Muscle of leg (tissue), 11 donors: Measurements from ENCODE around the gene LACTBL1. TPM values are rescaled to one million over a fixed set of nuclear protein-coding genes. Genes with fewer than 3 reads are reported as not detected.
"Not testable (repeated sequence)": the region's sequence is repeated elsewhere in the genome, so short reads cannot be mapped to it uniquely, and the experiment has no call there.

Experiments
- DNase-seq: peaks from one replicate; pipeline ENCODE4 v3.0.0; 2013
- H3K27ac ChIP-seq: one replicate; pipeline ENCODE4 v1.5.1; 2013; ENCODE audit warnings: mild to moderate bottlenecking, low read length, control low read depth
- H3K27me3 ChIP-seq: one replicate; pipeline ENCODE4 v1.6.1; 2013; ENCODE audit warnings: low read length; ENCODE audit not compliant: control insufficient read depth, insufficient read depth
- H3K36me3 ChIP-seq: one replicate; pipeline ENCODE4 v1.6.1; 2013; ENCODE audit warnings: low read length; ENCODE audit not compliant: control insufficient read depth, insufficient read depth
- H3K4me1 ChIP-seq: one replicate; pipeline ENCODE4 v1.6.1; 2013; ENCODE audit warnings: low read length; ENCODE audit not compliant: control insufficient read depth, insufficient read depth
- H3K4me3 ChIP-seq: one replicate; pipeline ENCODE4 v1.5.1; 2013; ENCODE audit warnings: low read length, control low read depth
- H3K9me3 ChIP-seq: replicated peaks from 2 replicates; pipeline ENCODE4 v1.6.1; 2013; ENCODE audit warnings: low read depth, low read length; ENCODE audit not compliant: control insufficient read depth
- WGBS: methylation state at CpG from one replicate; pipeline ENCODE4 v1.1.5; 2013; ENCODE audit warnings: missing lambda C conversion rate; ENCODE audit not compliant: insufficient coverage; 5-methylcytosine and 5-hydroxymethylcytosine counted together
- polyA plus RNA-seq, 8 donors: library from polyadenylated mRNA; unstranded; fragments of 120-200 nt; gene quantifications; one replicate each; pipeline versions ENCODE4 v1.2.1 to v1.2.3, GENCODE V29; 2013; ENCODE audit warnings: inconsistent platforms in 1 of 8, low replicate concordance in 1 of 8; ENCODE audit not compliant: insufficient read length in 8 of 8, insufficient read depth in 1 of 8
- total RNA-seq: library from RNA; stranded (reverse); fragments of 120-200 nt; gene quantifications from one replicate; pipeline ENCODE4 v1.2.4, GENCODE V29; 2013

LACTBL1 gene
- total and polyA plus RNA-seq, 9 donors: not detected

DNA sequence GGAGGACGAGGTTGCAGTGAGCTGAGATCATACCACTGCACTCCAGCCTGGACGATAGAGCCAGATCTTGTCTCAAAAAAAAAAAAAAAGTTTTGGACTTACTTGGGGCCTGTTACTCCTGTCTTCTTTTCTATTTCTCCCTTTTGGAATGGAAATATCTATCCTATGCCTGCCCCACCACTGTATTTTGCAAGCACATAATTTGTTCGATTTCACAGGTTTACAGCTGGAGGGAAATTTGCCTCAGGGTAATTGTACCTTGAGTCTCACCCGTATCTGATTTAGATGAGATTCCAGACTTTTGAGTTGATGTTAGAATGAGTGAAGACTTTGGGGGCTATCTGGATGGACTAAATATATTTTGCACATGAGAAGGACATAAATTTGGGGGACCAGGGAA, 34.4 kb upstream of the LACTBL1 start:
- Histone ChIP-seq H3K9me3 (no peaks in the 10 kb centered on the region), H3K4me3 (no peak overlapping the region), H3K36me3 (no peaks in the 10 kb centered on the region), H3K27me3 (no peaks in the 10 kb centered on the region), H3K27ac (no peak overlapping the region), H3K4me1 (no peaks in the 10 kb centered on the region)
- WGBS: 73% methylated on average over 4 of the region's 4 CpGs
- DNase-seq: no peak

DNA sequence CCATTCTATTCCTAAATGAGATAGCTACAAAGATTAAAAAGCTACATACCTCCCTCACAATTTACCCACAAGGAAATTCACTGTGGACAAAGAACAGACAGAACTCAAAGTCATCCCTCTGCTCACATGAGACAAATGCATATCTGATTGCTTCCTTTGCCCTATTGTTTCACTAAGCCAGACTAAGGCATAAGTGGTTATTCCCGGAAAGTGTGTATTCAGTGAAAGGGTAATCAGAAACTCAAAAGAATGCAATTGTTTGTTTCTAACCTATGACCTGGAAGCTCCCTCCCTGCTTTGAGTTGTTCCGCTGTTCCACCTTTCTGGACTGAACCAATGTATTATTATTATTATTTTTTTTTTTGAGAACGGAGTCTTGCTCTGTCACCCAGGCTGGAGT, 32.1 kb upstream of the LACTBL1 start:
- WGBS: no CpG with 5 or more reads among the region's 3 CpGs
- not testable (repeated sequence) for DNase-seq, H3K36me3 ChIP-seq, H3K9me3 ChIP-seq, H3K27ac ChIP-seq, H3K4me1 ChIP-seq, H3K4me3 ChIP-seq, H3K27me3 ChIP-seq

DNA sequence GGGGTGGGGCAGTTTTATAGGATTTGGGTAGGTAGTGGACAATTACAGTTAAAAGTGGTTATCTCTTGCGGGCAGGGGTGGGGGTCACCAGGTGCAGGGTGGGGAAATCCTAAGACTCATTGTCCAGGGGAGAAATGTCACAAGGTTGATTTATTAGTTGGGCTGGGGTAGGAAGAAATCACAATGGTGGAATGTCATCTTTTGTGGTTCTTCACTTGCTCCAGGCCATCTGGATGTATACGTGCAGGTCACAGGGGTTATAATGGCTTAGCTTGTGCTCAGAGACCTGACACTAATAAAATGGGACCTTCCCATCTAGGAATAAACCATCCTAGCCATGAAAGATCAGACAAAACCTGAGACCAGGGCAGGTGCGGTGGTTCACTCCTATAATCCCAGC, 31.4 kb upstream of the LACTBL1 start:
- Histone ChIP-seq H3K4me3 (no peak overlapping the region), H3K4me1 (no peaks in the 10 kb centered on the region), H3K36me3 (no peaks in the 10 kb centered on the region), H3K27me3 (no peaks in the 10 kb centered on the region), H3K27ac (no peak overlapping the region), H3K9me3 (no peaks in the 10 kb centered on the region)
- DNase-seq: no peak
- 79% methylated on average over 1 of the region's 3 CpGs for whole genome bisulfite sequencing

DNA sequence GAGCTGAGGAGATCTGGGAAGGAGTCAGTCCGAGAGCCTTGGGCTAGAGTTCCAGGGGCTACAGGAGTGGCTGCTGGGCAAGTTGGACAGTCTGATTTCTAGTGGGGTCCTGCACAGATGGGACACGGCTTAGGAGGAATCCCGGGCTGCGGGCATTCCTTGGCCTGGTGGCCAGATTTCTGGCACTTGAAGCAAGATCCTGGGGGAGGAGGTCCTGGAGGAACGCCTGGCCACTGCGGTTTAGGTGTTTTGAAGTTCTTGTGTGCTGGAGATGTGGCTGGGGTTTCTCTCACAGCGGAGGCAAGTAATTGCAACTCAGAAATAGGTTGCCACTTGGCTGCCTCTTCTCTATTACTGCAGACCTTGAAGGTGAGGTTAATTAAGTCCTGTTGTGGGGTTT, 29.6 kb upstream of the LACTBL1 start:
- DNase-seq, H3K4me1 ChIP-seq, H3K9me3 ChIP-seq, H3K36me3 ChIP-seq, H3K4me3 ChIP-seq, H3K27ac ChIP-seq, H3K27me3 ChIP-seq: not testable (repeated sequence)
- WGBS: 83% methylated on average over 6 of the region's 7 CpGs

DNA sequence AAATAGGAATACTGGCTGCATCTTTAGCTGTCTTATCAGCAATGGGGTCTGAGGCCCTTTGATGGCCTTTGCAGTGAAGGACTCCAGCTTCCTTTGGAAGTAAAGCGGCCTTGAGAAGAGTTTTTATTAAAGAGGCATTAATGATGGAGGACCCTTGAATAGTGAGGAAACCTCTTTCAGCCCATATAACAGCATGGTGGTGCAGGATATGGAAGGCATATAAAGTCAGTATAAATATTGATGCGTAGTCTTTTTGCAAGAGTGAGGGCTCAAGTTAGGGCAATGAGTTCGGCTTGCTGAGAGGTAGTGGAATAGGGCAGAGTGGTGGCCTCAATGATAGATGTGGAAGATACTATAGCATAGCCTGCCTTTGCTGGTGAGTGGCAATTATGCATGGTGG, 27.5 kb upstream of the LACTBL1 start:
- 96% methylated on average over 2 of the region's 3 CpGs for WGBS
- DNase-seq, H3K27ac ChIP-seq, H3K9me3 ChIP-seq, H3K4me1 ChIP-seq, H3K4me3 ChIP-seq, H3K36me3 ChIP-seq, H3K27me3 ChIP-seq: not testable (repeated sequence)

DNA sequence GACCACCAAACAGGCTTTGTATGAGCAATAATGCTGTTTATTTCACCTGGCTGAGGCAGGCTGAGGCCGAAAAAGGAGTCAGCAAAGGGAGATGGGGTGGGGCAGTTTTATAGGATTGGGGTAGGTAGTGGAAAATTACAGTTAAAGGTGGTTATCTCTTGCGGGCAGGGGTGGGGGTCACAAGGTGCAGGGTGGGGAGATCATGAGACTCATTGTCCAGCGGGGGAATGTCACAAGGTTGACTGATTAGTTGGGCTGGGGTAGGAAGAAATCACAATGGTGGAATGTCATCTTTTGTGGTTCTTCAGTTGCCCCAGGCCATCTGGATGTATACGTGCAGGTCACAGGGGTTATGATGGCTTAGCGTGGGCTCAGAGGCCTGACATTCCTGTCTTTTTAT, 24.9 kb upstream of the LACTBL1 start:
- not testable (repeated sequence) for H3K27me3 ChIP-seq, H3K27ac ChIP-seq, H3K4me3 ChIP-seq, H3K4me1 ChIP-seq, H3K9me3 ChIP-seq, DNase-seq, H3K36me3 ChIP-seq
- 88% methylated on average over 3 of the region's 5 CpGs for WGBS

DNA sequence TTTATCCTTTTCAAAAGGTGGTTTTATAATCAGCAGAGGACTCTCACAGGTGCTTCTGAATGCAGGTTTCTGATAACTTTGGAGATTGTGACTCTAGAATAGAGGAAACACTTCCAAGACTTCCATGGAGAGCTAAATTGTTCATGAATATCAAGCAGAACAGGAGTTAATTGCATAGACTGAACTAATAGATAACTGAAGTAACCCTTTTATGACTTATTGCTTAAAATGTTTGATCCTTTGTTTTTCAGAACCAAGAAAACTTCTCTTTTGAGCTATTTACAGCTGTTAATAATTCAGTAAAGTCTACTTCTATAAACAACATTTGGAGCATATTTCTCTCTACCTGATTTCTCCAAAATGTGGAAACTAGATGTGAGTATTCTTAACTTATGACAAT, 23.1 kb upstream of the LACTBL1 start:
- H3K4me1 ChIP-seq: no peaks in the 10 kb centered on the region
- no peak overlapping the region for H3K27ac ChIP-seq
- no peaks in the 10 kb centered on the region for H3K27me3 ChIP-seq
- no peak for DNase-seq
- peaks cover 9% of the 10 kb centered on the region for H3K9me3 ChIP-seq
- H3K36me3 ChIP-seq: no peaks in the 10 kb centered on the region
- no peak overlapping the region for H3K4me3 ChIP-seq

DNA sequence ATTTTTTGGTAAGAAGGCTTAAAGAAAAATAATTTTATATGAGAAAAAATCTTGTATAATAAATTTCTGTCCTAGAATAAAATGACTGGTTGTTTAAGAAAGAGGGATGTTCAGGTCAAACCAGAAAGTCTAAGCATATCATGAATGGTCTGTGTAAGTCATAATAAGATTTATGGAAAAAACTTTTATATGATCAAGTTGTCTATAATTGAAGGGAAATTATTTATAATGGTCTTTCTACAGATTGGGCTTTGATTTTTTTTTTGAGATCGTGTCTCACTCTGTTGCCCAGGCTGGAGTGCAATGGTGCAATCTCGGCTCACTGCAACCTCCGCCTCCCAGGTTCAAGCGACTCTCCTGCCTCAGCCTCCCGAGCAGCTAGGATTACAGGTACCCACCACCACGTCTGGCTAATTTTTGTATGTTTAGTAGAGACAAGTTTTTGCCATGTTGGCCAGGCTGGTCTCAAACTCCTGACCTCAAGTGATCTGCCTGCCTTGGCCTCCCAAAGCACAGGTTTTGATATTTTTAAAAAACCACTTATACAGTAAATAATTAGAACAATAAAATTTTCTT, 20.6 kb upstream of the LACTBL1 start:
- H3K9me3 ChIP-seq, H3K36me3 ChIP-seq, H3K4me1 ChIP-seq, H3K27me3 ChIP-seq, H3K4me3 ChIP-seq, DNase-seq, H3K27ac ChIP-seq: not testable (repeated sequence)
- no CpG with 5 or more reads among the region's 6 CpGs for WGBS

DNA sequence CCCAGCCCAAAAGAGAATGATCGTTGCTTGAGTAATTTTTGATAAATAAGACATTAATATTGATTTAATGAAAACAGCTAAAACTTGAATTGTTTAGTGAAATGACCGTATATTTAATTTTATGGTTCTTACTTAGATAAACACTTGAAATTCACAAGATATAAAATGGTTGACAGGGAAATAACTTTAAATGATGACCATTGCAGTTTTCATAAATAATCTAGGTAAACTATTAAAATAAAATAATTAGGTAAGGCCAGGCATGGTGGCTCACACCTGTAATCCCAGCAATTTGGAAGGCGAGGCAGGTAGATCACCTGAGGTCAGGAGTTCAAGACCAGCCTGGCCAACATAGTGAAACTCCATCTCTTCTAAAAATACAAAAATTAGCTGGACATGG, 19.7 kb upstream of the LACTBL1 start:
- no CpG with 5 or more reads among the region's 3 CpGs for WGBS
- H3K27me3 ChIP-seq, DNase-seq, H3K4me3 ChIP-seq, H3K9me3 ChIP-seq, H3K27ac ChIP-seq, H3K36me3 ChIP-seq, H3K4me1 ChIP-seq: not testable (repeated sequence)

DNA sequence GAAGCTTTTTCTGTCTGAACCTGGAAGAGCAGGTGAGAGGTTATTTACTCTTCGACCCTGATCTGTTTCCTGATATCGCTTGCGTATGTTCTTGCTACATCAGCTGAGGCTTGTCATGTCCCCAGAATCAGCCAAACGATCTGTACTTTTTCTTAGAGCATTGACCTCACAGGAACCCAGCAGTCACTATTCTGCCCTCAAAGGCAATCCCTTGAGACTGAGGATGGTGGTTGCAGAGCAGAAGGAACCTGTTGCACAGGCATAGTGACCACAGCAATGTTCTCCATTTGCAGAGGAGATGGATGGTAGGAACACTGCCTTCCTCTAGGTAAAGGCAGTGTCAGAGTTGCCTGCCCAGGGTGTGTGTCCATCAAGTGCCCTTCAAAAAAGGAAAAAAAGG, 11.3 kb upstream of the LACTBL1 start:
- Histone ChIP-seq H3K27me3 (no peaks in the 10 kb centered on the region), H3K27ac (no peak overlapping the region), H3K9me3 (no peaks in the 10 kb centered on the region), H3K4me3 (no peak overlapping the region), H3K36me3 (no peaks in the 10 kb centered on the region), H3K4me1 (no peaks in the 10 kb centered on the region)
- WGBS: 69% methylated on average over 4 of the region's 4 CpGs
- no peak for DNase-seq

DNA sequence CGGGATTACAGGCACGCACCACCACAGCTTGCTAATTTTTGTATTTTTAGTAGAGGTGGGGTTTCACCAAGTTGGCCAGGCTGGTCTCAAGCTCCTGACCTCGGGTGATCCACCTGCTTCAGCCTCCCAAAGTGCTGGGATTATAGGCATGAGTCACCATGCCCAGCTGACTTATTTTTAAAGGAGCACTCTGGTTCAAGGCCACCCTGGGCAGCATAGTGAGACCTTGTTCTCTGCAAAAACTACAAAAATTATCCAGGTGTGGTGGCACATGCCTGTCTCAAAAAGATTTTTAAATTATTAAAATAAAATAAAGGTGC, 7.8 kb upstream of the LACTBL1 start:
- not testable (repeated sequence) for H3K27ac ChIP-seq, H3K36me3 ChIP-seq, H3K9me3 ChIP-seq, H3K4me3 ChIP-seq, H3K27me3 ChIP-seq, H3K4me1 ChIP-seq, DNase-seq
- 88% methylated on average over 2 of the region's 3 CpGs for WGBS
